Measurements from ENCODE around the gene CERS4.

- no peak for TF ChIP-seq CTCF (IDR thresholded peaks at IDR 0.05; ENCODE audit: extremely low read depth in 1 of 2, insufficient read depth in 1 of 2, low read depth in 1 of 2, low read length in 2 of 2)
- TF ChIP-seq POLR2A (IDR thresholded peaks at IDR 0.05; ENCODE audit: low read depth, low read length), result no peak
- TF ChIP-seq EZH2 (IDR thresholded peaks at IDR 0.05; ENCODE audit: borderline replicate concordance, low read depth, low read length, severe bottlenecking), result no peak
Observed at GRCh38 chr19:8208119-8208921, 850 bp upstream of the CERS4 start.
